ENCODE results near the gene FAM184A.

Gene FAM184A

DNA sequence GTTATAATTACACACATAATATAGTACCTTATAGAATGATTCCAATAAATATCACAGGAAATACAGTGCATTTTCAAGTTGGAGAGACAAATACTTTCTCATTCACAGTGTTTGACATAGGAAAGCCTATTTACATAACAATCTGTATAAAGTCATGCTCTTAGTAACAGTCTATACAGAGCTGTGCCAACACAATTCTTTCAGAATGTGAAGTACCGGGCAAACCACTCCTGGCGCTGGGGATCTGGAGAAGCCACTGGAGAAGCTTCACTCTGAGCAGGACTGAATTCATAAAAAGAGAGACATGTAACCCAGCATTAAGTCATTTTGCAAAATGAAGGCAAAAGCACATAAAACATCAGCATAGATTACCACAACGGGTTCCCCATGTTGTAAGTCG is 118.6 kb downstream of the FAM184A start:
- DNase-seq (ENCODE audit: low read depth), result no peak
- no peak overlapping the region for H3K4me3 ChIP-seq (ENCODE audit: low read depth, low read length)
- TF ChIP-seq, protein P1, sequence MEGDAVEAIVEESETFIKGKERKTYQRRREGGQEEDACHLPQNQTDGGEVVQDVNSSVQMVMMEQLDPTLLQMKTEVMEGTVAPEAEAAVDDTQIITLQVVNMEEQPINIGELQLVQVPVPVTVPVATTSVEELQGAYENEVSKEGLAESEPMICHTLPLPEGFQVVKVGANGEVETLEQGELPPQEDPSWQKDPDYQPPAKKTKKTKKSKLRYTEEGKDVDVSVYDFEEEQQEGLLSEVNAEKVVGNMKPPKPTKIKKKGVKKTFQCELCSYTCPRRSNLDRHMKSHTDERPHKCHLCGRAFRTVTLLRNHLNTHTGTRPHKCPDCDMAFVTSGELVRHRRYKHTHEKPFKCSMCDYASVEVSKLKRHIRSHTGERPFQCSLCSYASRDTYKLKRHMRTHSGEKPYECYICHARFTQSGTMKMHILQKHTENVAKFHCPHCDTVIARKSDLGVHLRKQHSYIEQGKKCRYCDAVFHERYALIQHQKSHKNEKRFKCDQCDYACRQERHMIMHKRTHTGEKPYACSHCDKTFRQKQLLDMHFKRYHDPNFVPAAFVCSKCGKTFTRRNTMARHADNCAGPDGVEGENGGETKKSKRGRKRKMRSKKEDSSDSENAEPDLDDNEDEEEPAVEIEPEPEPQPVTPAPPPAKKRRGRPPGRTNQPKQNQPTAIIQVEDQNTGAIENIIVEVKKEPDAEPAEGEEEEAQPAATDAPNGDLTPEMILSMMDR (IDR thresholded peaks at IDR 0.05; ENCODE audit: control insufficient read depth, extremely low read depth, insufficient read depth), result no peak

DNA sequence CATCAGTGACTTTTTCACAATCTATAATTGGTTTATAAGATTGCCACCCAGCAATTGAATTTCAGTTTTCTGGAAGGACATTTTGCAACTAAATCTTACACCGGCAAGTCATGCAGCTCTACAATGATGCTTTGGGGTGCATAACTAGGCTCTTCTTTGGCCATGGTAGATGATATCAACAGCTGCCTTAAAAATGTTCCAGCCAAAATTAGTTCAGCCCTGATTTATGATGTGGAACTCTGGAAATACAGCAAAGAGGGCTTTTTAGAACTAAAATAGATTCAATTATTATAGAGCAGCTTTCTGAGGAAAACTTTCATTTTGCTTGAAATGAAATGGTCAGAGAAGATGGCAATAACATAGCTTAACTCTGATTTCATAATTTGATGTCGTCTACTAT is 125.1 kb downstream of the FAM184A start:
- no peak overlapping the region for H3K4me3 ChIP-seq (ENCODE audit: low read depth, low read length)
- no peak for DNase-seq (ENCODE audit: low read depth)
- TF ChIP-seq, protein P1 (IDR thresholded peaks at IDR 0.05; ENCODE audit: control insufficient read depth, extremely low read depth, insufficient read depth), result no peak

DNA sequence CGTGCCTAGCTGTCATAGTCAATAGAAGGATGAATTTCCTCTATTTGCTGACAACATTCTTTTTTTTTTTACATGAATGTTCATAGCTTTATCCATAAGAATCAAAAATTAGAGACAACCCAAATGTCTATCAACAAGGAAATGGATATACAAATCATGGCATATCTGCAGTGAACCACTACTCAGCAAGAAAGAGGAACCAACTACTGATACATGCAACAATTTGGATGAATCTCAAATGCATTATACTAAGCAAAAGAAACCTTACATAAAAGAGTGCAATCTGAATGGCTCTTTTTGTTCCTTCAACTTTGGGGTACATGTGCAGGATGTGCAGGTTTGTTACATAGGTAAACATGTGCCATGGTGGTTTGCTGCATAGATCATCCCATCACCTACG is 125.8 kb downstream of the FAM184A start:
- H3K4me3 ChIP-seq (ENCODE audit: low read depth, low read length), result no peak overlapping the region
- DNase-seq (ENCODE audit: low read depth), result no peak
- TF ChIP-seq, protein P1 (IDR thresholded peaks at IDR 0.05; ENCODE audit: control insufficient read depth, extremely low read depth, insufficient read depth), result no peak

DNA sequence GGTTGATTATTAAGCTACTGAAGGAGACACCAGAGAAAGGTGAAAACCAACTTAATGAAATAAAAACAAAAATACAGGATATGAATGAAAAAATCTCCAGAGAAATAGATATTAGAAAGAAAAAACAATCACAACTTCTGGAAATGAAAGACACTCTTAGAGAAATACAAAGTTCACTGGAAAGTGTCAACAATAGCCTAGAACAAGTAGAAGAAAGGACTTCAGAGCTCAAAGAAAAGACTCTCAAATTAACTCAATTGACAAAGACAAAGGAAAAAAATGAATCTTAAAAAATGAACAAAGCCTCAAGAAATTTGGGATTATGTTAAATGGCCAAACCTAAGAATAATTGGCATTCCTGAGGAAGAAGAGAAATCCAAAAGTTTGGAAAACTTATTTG is 133.2 kb downstream of the FAM184A start:
- DNase-seq (ENCODE audit: low read depth), result no peak
- TF ChIP-seq, protein P1 (IDR thresholded peaks at IDR 0.05; ENCODE audit: control insufficient read depth, extremely low read depth, insufficient read depth), result no peak
- H3K4me3 ChIP-seq (ENCODE audit: low read depth, low read length), result no peak overlapping the region

DNA sequence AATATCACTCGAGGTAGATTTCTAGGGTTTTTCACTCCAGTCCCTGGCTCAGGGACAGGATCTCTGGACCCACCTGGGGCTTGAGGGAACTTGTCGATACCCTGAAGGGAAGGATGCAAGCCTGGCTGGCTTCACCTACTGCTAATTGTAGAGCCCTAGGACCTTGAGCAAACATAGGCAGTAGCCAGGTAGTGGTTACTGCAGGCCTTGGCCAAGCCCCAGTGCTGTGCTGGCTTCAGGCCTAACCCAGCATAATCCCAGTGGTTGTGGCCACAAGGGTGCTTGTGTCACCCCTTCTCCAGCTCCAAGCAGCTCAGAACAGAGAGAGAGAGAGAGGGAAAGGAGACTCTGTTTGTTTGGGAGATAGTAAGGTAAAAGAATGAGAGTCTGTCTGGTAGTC is 137.7 kb downstream of the FAM184A start:
- no peak overlapping the region for H3K4me3 ChIP-seq (ENCODE audit: low read depth, low read length)
- TF ChIP-seq, protein P1 (IDR thresholded peaks at IDR 0.05; ENCODE audit: control insufficient read depth, extremely low read depth, insufficient read depth), result no peak
- no peak for DNase-seq (ENCODE audit: low read depth)

DNA sequence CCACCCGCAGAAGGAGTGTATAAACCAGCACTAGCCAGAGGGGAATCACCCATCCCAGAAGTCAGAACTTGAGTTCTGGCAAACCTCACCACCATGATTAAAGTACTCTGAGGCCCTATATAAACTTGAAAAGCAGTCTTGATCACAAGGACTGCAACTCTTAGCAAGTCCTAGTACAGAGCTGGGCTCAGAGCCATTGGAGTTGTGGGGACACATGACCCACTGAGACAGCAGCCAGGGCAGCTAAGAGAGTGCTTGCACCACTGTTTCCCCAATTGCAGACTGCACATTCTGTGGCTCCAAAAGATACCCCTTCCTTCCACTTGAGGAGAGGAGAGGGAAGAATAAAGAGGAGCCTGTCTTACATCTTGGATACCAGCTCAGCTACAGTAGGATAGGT is 138.8 kb downstream of the FAM184A start:
- TF ChIP-seq, protein P1 (IDR thresholded peaks at IDR 0.05; ENCODE audit: control insufficient read depth, extremely low read depth, insufficient read depth), result no peak
- DNase-seq (ENCODE audit: low read depth), result no peak

DNA sequence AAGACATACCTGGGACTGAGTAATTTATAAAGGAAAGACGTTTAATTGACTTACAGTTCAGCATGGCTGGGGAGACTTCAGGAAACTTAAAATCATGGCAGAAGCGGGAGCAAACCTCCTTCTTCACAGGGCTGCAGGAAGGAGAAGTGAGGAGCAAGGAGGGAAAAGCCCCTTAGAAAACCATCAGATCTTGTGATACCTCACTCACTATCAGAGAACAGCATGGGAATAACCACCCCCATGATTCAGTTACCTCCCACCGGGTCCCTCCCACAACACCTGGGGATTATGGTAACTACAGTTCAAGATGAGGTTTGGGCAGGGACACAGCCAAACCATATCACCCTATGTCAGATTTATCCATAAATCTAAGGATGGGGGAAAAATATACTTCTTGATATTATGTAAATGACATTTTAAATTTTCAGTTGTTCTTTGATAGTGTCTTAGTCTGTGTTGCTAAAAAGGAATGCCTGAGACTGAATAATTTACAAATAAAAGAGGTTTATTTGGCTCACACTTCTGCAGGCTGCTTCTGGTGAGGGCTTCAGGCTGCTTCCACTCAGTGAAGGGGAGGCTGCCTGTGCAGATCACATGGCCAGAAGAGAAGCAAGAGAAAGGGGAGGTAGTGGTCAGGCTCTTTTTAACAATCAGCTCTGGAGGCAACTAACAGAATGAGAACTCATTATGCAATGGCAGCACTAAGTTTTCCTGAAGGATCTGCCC is 142.3 kb downstream of the FAM184A start:
- H3K4me3 ChIP-seq (ENCODE audit: low read depth, low read length), result no peak overlapping the region
- TF ChIP-seq, protein P1 (IDR thresholded peaks at IDR 0.05; ENCODE audit: control insufficient read depth, extremely low read depth, insufficient read depth), result no peak
- DNase-seq (ENCODE audit: low read depth), result no peak

More for the DNA sequence above, 138.8 kb downstream of the FAM184A start:
- no peak overlapping the region for H3K4me3 ChIP-seq (ENCODE audit: low read depth, low read length)
